Parathyroid adenoma (tissue), 2 donors: ENCODE measurements around the gene HES6.
A peak's percentile ranks its signal among the peaks of the same experiment; 100 is the strongest.

ENCODE experiments used
- H2AFZ ChIP-seq: fragments of 300-600 bp; sonication (generic); one replicate; pipeline ENCODE4 v1.7.0; 2017; ENCODE audit warnings: antibody characterized with exemption, mild to moderate bottlenecking
- H3K27ac ChIP-seq: fragments of 300-600 bp; sonication (generic); one replicate; pipeline ENCODE4 v1.7.0; 2017
- H3K27me3 ChIP-seq: fragments of 300-600 bp; sonication (generic); one replicate; pipeline ENCODE4 v1.7.0; 2017; ENCODE audit warnings: low read length; ENCODE audit not compliant: control insufficient read depth, insufficient read depth
- H3K36me3 ChIP-seq: fragments of 300-600 bp; sonication (generic); one replicate; pipeline ENCODE4 v1.7.0; 2017; ENCODE audit warnings: low read length; ENCODE audit not compliant: control insufficient read depth, insufficient read depth
- H3K4me1 ChIP-seq: fragments of 300-600 bp; sonication (generic); one replicate; pipeline ENCODE4 v1.7.0; 2017; ENCODE audit warnings: control low read depth
- H3K4me2 ChIP-seq: fragments of 300-600 bp; sonication (generic); one replicate; pipeline ENCODE4 v1.7.0; 2017; ENCODE audit warnings: low read length
- H3K4me3 ChIP-seq: fragments of 300-600 bp; sonication (generic); one replicate; pipeline ENCODE4 v1.7.0; 2017; ENCODE audit warnings: low read depth, low read length
- H3K79me2 ChIP-seq: fragments of 300-600 bp; sonication (generic); one replicate; pipeline ENCODE4 v1.7.0; 2017; ENCODE audit warnings: control low read depth
- H3K9ac ChIP-seq: fragments of 300-600 bp; sonication (generic); one replicate; pipeline ENCODE4 v1.7.0; 2017; ENCODE audit warnings: mild to moderate bottlenecking
- H3K9me3 ChIP-seq: fragments of 300-600 bp; sonication (generic); one replicate; pipeline ENCODE4 v1.7.0; 2017; ENCODE audit warnings: low read length; ENCODE audit not compliant: control insufficient read depth
- TF ChIP-seq, protein P1 (sequence below): fragments of 300-600 bp; sonication (generic); IDR thresholded peaks from one replicate; pipeline ENCODE4 v1.7.0; 2017; ENCODE audit warnings: antibody characterized with exemption, mild to moderate bottlenecking
- donor health status: primary hyperparathyroidism.

The HES6 gene

GRCh38 chr2:238286987-238287736 lies 47.3 kb upstream of the HES6 start:
- H3K4me1 ChIP-seq = no peaks in the 10 kb centered on the region
- TF ChIP-seq, protein P1, sequence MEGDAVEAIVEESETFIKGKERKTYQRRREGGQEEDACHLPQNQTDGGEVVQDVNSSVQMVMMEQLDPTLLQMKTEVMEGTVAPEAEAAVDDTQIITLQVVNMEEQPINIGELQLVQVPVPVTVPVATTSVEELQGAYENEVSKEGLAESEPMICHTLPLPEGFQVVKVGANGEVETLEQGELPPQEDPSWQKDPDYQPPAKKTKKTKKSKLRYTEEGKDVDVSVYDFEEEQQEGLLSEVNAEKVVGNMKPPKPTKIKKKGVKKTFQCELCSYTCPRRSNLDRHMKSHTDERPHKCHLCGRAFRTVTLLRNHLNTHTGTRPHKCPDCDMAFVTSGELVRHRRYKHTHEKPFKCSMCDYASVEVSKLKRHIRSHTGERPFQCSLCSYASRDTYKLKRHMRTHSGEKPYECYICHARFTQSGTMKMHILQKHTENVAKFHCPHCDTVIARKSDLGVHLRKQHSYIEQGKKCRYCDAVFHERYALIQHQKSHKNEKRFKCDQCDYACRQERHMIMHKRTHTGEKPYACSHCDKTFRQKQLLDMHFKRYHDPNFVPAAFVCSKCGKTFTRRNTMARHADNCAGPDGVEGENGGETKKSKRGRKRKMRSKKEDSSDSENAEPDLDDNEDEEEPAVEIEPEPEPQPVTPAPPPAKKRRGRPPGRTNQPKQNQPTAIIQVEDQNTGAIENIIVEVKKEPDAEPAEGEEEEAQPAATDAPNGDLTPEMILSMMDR = no peak

DNA sequence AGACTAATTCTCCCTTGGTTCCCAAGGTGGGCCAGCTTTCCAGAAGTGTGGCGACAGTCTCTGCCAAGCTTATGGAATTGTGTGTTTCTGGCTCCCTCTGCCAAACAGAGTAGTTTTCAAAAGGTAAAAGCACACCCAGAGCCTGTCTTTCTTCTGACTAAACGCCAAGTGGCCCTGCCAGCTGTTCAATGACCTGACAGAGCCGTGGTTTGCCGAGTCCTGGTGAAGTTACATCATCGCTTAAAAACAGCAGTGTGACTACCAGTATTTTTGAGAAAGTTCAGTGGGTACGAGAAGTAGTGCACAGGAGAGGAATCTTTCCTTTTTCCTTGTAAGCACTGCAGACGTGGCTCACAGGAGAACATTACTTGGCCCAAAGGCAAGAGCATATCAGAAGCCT lies 46.7 kb upstream of the HES6 start:
- Histone ChIP-seq H3K9ac (no peak overlapping the region), H3K9me3 (no peaks in the 10 kb centered on the region), H3K4me1 (no peaks in the 10 kb centered on the region), H3K79me2 (peaks cover 15% of the 10 kb centered on the region), H2AFZ (no peak overlapping the region), H3K4me3 (peak overlapping the region; percentile 28), H3K27me3 (no peaks in the 10 kb centered on the region), H3K36me3 (no peaks in the 10 kb centered on the region), H3K4me2 (peak overlapping the region; percentile 47), H3K27ac (peak overlapping the region; percentile 68)
- TF ChIP-seq, protein P1 = no peak

More at GRCh38 chr2:238286987-238287736, 47.3 kb upstream of the HES6 start:
- Histone ChIP-seq H3K79me2 (peaks cover 15% of the 10 kb centered on the region), H2AFZ (no peak overlapping the region), H3K27ac (peak overlapping the region; percentile 68), H3K9ac (no peak overlapping the region), H3K4me3 (peak overlapping the region; percentile 88), H3K36me3 (no peaks in the 10 kb centered on the region), H3K4me2 (peak overlapping the region; percentile 47), H3K27me3 (no peaks in the 10 kb centered on the region), H3K9me3 (no peaks in the 10 kb centered on the region)

DNA sequence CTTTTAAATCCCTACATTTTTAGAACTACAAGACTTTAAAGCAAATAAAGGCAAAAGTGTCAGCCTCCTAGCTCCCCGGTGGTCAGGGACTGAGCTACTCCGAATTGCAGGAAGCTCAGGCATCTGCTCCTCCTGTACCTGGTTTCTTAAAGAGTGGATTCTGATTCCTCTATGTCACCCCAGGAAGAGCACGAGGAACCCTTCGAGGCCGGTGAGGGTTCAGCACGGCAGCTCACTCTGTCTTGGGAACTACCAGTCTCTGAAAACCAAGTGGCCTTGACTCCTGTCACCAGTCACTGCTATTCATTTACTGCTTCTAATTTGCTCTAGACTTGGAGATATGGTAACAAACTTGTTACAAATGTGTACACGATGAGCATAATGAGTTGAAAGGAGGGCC lies 46.3 kb upstream of the HES6 start:
- H3K79me2 ChIP-seq = peaks cover 15% of the 10 kb centered on the region
- H3K9me3 ChIP-seq = no peaks in the 10 kb centered on the region
- no peaks in the 10 kb centered on the region for H3K27me3 ChIP-seq
- TF ChIP-seq, protein P1 = no peak
- H3K36me3 ChIP-seq = no peaks in the 10 kb centered on the region
- H3K4me1 ChIP-seq = no peaks in the 10 kb centered on the region
- no peak overlapping the region for H3K4me2 ChIP-seq
- peak overlapping the region; percentile 68 for H3K27ac ChIP-seq
- H3K9ac ChIP-seq = no peak overlapping the region
- no peak overlapping the region for H3K4me3 ChIP-seq
- no peak overlapping the region for H2AFZ ChIP-seq

DNA sequence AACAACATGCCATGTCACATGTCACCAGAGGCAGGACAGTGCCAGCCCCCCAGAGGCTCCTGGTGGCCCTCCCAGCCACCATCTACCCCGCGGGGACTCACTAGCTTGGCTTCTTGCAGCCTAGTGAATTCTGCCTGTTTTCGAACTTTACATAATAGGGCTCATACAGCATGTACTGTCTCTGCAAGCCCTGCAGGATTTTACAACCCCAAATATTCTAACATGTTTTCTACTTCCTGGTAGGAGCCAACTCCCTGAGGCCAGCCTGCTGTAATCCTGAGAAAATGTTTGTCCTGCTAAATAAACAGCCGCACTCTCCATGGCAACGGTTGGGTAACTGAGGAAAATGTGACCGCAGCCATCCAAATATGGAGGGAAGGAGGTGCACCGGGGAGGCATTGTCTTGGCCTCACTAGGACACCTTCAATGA lies 45.8 kb upstream of the HES6 start:
- H3K4me3 ChIP-seq = no peak overlapping the region

More for the DNA sequence above, 45.8 kb upstream of the HES6 start:
- Histone ChIP-seq H3K27me3 (no peaks in the 10 kb centered on the region), H3K4me1 (no peaks in the 10 kb centered on the region), H3K9ac (no peak overlapping the region), H2AFZ (no peak overlapping the region), H3K36me3 (no peaks in the 10 kb centered on the region), H3K9me3 (no peaks in the 10 kb centered on the region), H3K4me2 (no peak overlapping the region), H3K27ac (peak overlapping the region; percentile 68), H3K79me2 (peaks cover 15% of the 10 kb centered on the region)
- TF ChIP-seq, protein P1 = no peak
